Measurements from ENCODE around the gene DAAM1. TPM values are rescaled to one million over a fixed set of nuclear protein-coding genes. Genes with fewer than 3 reads are reported as not detected.

Gene DAAM1
- total and polyA plus RNA-seq, 2 donors (not counting 1 experiment from before 2014, with no cell fraction given): 11.2 to 34.3 TPM

GRCh38 chr14:59419303-59419702 is 230.8 kb downstream of the DAAM1 start:
- H3K36me3 ChIP-seq (replicated peaks in 1 of 2; ENCODE audit: control extremely low read depth in 1 of 2, control insufficient read depth in 1 of 2, extremely low read depth in 1 of 2, insufficient read depth in 2 of 2, low read length in 1 of 2): no peaks in the 10 kb centered on the region
- no peaks in the 10 kb centered on the region for H3K27me3 ChIP-seq (replicated peaks in 1 of 4; ENCODE audit: control extremely low read depth in 1 of 4, control insufficient read depth in 3 of 4, insufficient read depth in 4 of 4, low read length in 3 of 4)
- no peak overlapping the region for H2AFZ ChIP-seq (ENCODE audit: insufficient read depth, low read depth, low read length, poor library complexity, severe bottlenecking)
- no peak overlapping the region for H3K4me2 ChIP-seq (replicated peaks; ENCODE audit: low read depth, low read length, poor library complexity, severe bottlenecking)
- ChIA-PET POLR2A (interaction anchor here (0.7 kb wide), 1 partner anchor 62 kb away, joined by 8 read pairs; no protein-coding TSS in a partner anchor), CTCF (interaction anchor here (0.8 to 1.0 kb wide), 2 partner anchors 25 to 291 kb away, joined by 3 to 4 read pairs; no protein-coding TSS in a partner anchor)
- no peak for DNase-seq
- H3K27ac Mint-ChIP-seq: no peak overlapping the region
- H3K4me1 Mint-ChIP-seq: peaks cover 18% of the 10 kb centered on the region
- H4K20me1 ChIP-seq (ENCODE audit: control insufficient read depth, insufficient read depth, low read length, poor library complexity, severe bottlenecking): no peaks in the 10 kb centered on the region
- no CpG with 5 or more reads among the region's 2 CpGs for WGBS (ENCODE audit: insufficient coverage)
- TF ChIP-seq CTCF (IDR thresholded peaks at IDR 0.05) (no peak), EZH2 (IDR thresholded peaks at IDR 0.05; ENCODE audit: borderline replicate concordance, insufficient read depth, low read depth, low read length, poor library complexity, severe bottlenecking) (no peak)
- H3K4me3 ChIP-seq (ENCODE audit: control extremely low read depth in 1 of 5, extremely low read depth in 1 of 5, insufficient read depth in 1 of 5, low read depth in 2 of 5, low read length in 4 of 5): no peak overlapping the region
- no peak overlapping the region for H3K27ac ChIP-seq (ENCODE audit: low read length in 2 of 2)
- intact Hi-C loops (cut with micrococcal nuclease): no loop called here
- ATAC-seq (ENCODE audit: low read depth): no peak
- H3K9ac ChIP-seq (ENCODE audit: low read length): no peak overlapping the region
- H3K9me3 Mint-ChIP-seq (ENCODE audit: insufficient read depth): no peaks in the 10 kb centered on the region
- H3K79me2 ChIP-seq (ENCODE audit: control insufficient read depth, insufficient read depth, low read length): no peaks in the 10 kb centered on the region
- peaks cover 12 to 16% of the 10 kb centered on the region in 2 donors for H3K4me1 ChIP-seq (ENCODE audit: control insufficient read depth in 2 of 2, insufficient read depth in 2 of 2, low read length in 2 of 2)
- no peaks in the 10 kb centered on the region for H3K9me3 ChIP-seq (ENCODE audit: control extremely low read depth in 1 of 3, control insufficient read depth in 2 of 3, insufficient read depth in 1 of 3, low read length in 2 of 3)
- H3K27me3 Mint-ChIP-seq: no peaks in the 10 kb centered on the region
- no peak overlapping the region for H3K4me3 Mint-ChIP-seq
